Loucy (cell line): ENCODE measurements around the gene EHF.

Source experiments
- CTCF ChIP-seq: fragments of 200-600 bp; sonication (generic); conservative IDR thresholded peaks from 2 replicates; pipeline ENCODE4 v1.5.1; 2014; ENCODE audit warnings: mild to moderate bottlenecking, antibody characterized with exemption, low read length
- EZH2phosphoT487 ChIP-seq: fragments of 200-600 bp; IDR thresholded peaks from 2 replicates; pipeline ENCODE4 v1.6.1; 2018; ENCODE audit warnings: antibody characterized with exemption, mild to moderate bottlenecking, moderate library complexity, borderline replicate concordance

- no peak for TF ChIP-seq CTCF
- no peak for TF ChIP-seq EZH2phosphoT487
Measured at GRCh38 chr11:34659096-34659733, 38.3 kb downstream of the EHF start.
